HFFc6 (cell line): ENCODE data around the gene CALCOCO1. TPM values are rescaled to one million over a fixed set of nuclear protein-coding genes. Genes with fewer than 3 reads are reported as not detected.
"Not testable (repeated sequence)": the region's sequence is repeated elsewhere in the genome, so short reads cannot be mapped to it uniquely, and the experiment has no call there.

Source experiments
- DNase-seq: peaks from one replicate; pipeline ENCODE4 v3.0.0-alpha.2; 2018
- H3K27ac Mint-ChIP-seq: 2 replicates; pipeline ENCODE4 v1.8.0; 2020; ENCODE audit warnings: mild to moderate bottlenecking, mixed read lengths
- H3K27me3 Mint-ChIP-seq: 2 replicates; pipeline ENCODE4 v1.8.0; 2021; ENCODE audit warnings: mild to moderate bottlenecking, moderate library complexity, mixed read lengths; ENCODE audit not compliant: insufficient read depth
- H3K36me3 Mint-ChIP-seq: 2 replicates; pipeline ENCODE4 v1.8.0; 2021; ENCODE audit warnings: low read depth, mixed read lengths
- H3K4me1 Mint-ChIP-seq: 2 replicates; pipeline ENCODE4 v1.8.0; 2020; ENCODE audit warnings: low read depth, mixed read lengths
- H3K4me3 Mint-ChIP-seq: 2 replicates; pipeline ENCODE4 v1.8.0; 2020; ENCODE audit warnings: mild to moderate bottlenecking, moderate library complexity, mixed read lengths
- H3K9me3 Mint-ChIP-seq: 2 replicates; pipeline ENCODE4 v1.8.0; 2020; ENCODE audit warnings: mild to moderate bottlenecking, mixed read lengths
- CTCF ChIP-seq: fragments of 200-600 bp; sonication (generic); IDR thresholded peaks from 2 replicates; pipeline ENCODE4 v1.5.0; 2021; ENCODE audit warnings: antibody characterized with exemption, mild to moderate bottlenecking
- total RNA-seq, 6 experiments: library from RNA; stranded (reverse); fragmentation: NEBNext Ultra II Directional; extraction: Animal tissue kit (Norgen Biotek cat#: 25700); gene quantifications; 2 replicates in 1 of 6; 3 replicates in 5 of 6; pipeline ENCODE4 v1.2.3, GENCODE V29; 2021

The CALCOCO1 gene
- total RNA-seq, 6 experiments from 2014 or later = 77.3 to 99.3 (median 87.2) TPM

DNA sequence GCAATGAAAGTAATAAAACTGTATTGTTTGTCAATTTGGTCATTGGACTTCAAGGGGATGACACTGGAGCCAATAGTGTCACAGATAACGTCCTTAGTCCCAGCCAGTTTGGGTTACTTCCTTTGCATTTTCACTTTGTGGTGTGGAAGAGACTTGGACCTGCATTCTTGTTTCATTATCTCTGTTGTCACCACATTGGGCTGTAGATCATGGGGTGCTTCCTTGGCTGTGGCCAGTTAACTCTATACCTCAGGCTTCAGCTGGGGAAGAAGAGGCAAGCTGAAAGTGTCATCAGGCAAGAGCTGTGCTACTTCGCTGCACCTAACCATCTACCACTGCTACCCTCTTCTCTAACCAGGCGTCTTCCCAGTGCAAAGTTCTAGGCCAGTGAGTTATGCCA, 39.6 kb upstream of the CALCOCO1 start:
- H3K27ac Mint-ChIP-seq = no peak overlapping the region
- no peaks in the 10 kb centered on the region; the same call in 1 of the 2 replicates for H3K36me3 Mint-ChIP-seq
- H3K4me3 Mint-ChIP-seq = no peak overlapping the region
- no peak for TF ChIP-seq CTCF
- DNase-seq = peak; percentile 28
- peaks cover 46% of the 10 kb centered on the region for H3K4me1 Mint-ChIP-seq
- no peaks in the 10 kb centered on the region for H3K9me3 Mint-ChIP-seq
- peaks cover 20% of the 10 kb centered on the region for H3K27me3 Mint-ChIP-seq

- no peak for DNase-seq
- peaks cover 20% of the 10 kb centered on the region for H3K27me3 Mint-ChIP-seq
- H3K4me3 Mint-ChIP-seq = no peak overlapping the region
- no peaks in the 10 kb centered on the region for H3K9me3 Mint-ChIP-seq
- H3K27ac Mint-ChIP-seq = no peak overlapping the region
- H3K36me3 Mint-ChIP-seq = no peaks in the 10 kb centered on the region; the same call in 1 of the 2 replicates
- peaks cover 44% of the 10 kb centered on the region for H3K4me1 Mint-ChIP-seq
- TF ChIP-seq CTCF = no peak
Observed at GRCh38 chr12:53765891-53766290, 38.6 kb upstream of the CALCOCO1 start.

- peaks cover 26% of the 10 kb centered on the region for H3K27me3 Mint-ChIP-seq
- H3K9me3 Mint-ChIP-seq = no peaks in the 10 kb centered on the region
- no peak overlapping the region for H3K27ac Mint-ChIP-seq
- H3K4me1 Mint-ChIP-seq = peaks cover 32% of the 10 kb centered on the region
- no peak for DNase-seq
- TF ChIP-seq CTCF = no peak
- H3K4me3 Mint-ChIP-seq = no peak overlapping the region
- H3K36me3 Mint-ChIP-seq = no peaks in the 10 kb centered on the region; the same call in 1 of the 2 replicates
Observed at GRCh38 chr12:53764615-53765014, 37.4 kb upstream of the CALCOCO1 start.

DNA sequence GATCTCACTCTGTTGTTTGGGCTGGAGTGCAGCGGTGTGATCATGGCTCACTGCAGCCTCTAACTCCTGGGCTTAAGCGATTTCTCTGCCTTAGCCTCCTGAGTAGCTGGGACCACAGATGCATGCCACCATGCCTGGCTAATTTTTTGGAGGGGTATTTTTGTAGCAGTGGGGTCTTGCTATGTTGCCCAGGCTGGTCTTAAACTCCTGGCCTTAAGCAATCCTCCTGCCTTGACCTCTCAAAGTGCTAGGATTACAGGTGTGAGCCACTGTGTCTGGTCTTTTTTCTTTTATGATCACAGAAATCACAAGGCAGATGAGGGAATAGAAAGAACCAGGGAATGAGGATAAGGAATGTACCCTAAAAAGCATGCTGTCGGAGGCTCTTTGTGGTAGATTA, 35.5 kb upstream of the CALCOCO1 start:
- Mint-ChIP-seq H3K4me1 (peaks cover 24% of the 10 kb centered on the region), H3K27me3 (peaks cover 43% of the 10 kb centered on the region)
- H3K4me3 Mint-ChIP-seq, DNase-seq, H3K36me3 Mint-ChIP-seq, H3K9me3 Mint-ChIP-seq, H3K27ac Mint-ChIP-seq: not testable (repeated sequence)

- Mint-ChIP-seq H3K36me3 (no peaks in the 10 kb centered on the region; the same call in 1 of the 2 replicates), H3K4me3 (no peak overlapping the region), H3K27me3 (peaks cover 56% of the 10 kb centered on the region), H3K27ac (no peak overlapping the region), H3K9me3 (no peaks in the 10 kb centered on the region), H3K4me1 (peaks cover 9% of the 10 kb centered on the region; the same call in 1 of the 2 replicates)
- TF ChIP-seq CTCF = no peak
- no peak for DNase-seq
Observed at GRCh38 chr12:53761306-53761705, 34.1 kb upstream of the CALCOCO1 start.

- no peak for TF ChIP-seq CTCF
- H3K27me3 Mint-ChIP-seq = peaks cover 47% of the 10 kb centered on the region
- no peak overlapping the region for H3K27ac Mint-ChIP-seq
- no peaks in the 10 kb centered on the region for H3K9me3 Mint-ChIP-seq
- no peak for DNase-seq
- no peak overlapping the region for H3K4me3 Mint-ChIP-seq
- no peaks in the 10 kb centered on the region; the same call in 1 of the 2 replicates for H3K36me3 Mint-ChIP-seq
- H3K4me1 Mint-ChIP-seq = peaks cover 8% of the 10 kb centered on the region; the same call in 1 of the 2 replicates
Observed at GRCh38 chr12:53759261-53759660, 32.0 kb upstream of the CALCOCO1 start.
